Aorta (tissue), 5 donors: ENCODE measurements around the gene CDH23. TPM values are rescaled to one million over a fixed set of nuclear protein-coding genes. Genes with fewer than 3 reads are reported as not detected.
A peak's percentile ranks its signal among the peaks of the same experiment; 100 is the strongest.

Source experiments
- ATAC-seq: fragments of 200-7000 bp; cut with Tn5 transposase; one replicate; pipeline ENCODE4 v1.9.1; 2022; ENCODE audit warnings: moderate library complexity; ENCODE audit not compliant: low FRiP score
- DNase-seq, 2 donors: peaks; one replicate each; pipeline ENCODE4 v3.0.0-alpha.2; 2020
- H3K27ac ChIP-seq, 2 donors: one replicate each; pipeline ENCODE4 v1.5.1; 2013; ENCODE audit warnings: low read length in 2 of 2, mild to moderate bottlenecking in 2 of 2, moderate library complexity in 2 of 2, control low read depth in 1 of 2, inconsistent platforms in 1 of 2, low read depth in 1 of 2
- H3K27me3 ChIP-seq, 2 donors: one replicate each; pipeline ENCODE4 v1.6.1; 2013; ENCODE audit warnings: control low read depth in 1 of 2, low read length in 1 of 2, mild to moderate bottlenecking in 1 of 2, moderate library complexity in 1 of 2; ENCODE audit not compliant: insufficient read depth in 2 of 2, control insufficient read depth in 1 of 2
- H3K36me3 ChIP-seq, 2 donors: one replicate each; pipeline ENCODE4 v1.6.1; 2013; ENCODE audit warnings: control low read depth in 1 of 2, low read length in 1 of 2, mild to moderate bottlenecking in 1 of 2; ENCODE audit not compliant: insufficient read depth in 2 of 2, control insufficient read depth in 1 of 2
- H3K4me1 ChIP-seq, 2 donors: one replicate each; pipeline ENCODE4 v1.6.1; 2013; ENCODE audit warnings: low read length in 2 of 2, control low read depth in 1 of 2, mild to moderate bottlenecking in 1 of 2, moderate library complexity in 1 of 2; ENCODE audit not compliant: insufficient read depth in 2 of 2, control insufficient read depth in 1 of 2
- H3K4me3 ChIP-seq, 2 donors: one replicate each; pipeline ENCODE4 v1.5.1; 2013; ENCODE audit warnings: low read length in 2 of 2, control low read depth in 1 of 2, mild to moderate bottlenecking in 1 of 2
- H3K9me3 ChIP-seq: one replicate; pipeline ENCODE4 v1.6.1; 2013; ENCODE audit warnings: mild to moderate bottlenecking, low read length; ENCODE audit not compliant: control insufficient read depth
- WGBS, 2 donors: extraction: QIAGEN DNeasy Blood & Tissue Kit; methylation state at CpG; one replicate each; pipeline ENCODE4 v1.1.7; 2013; 5-methylcytosine and 5-hydroxymethylcytosine counted together
- intact Hi-C, 2 donors: fragments of 100-400 bp; cut with DNase I; formaldehyde crosslinking; loops; one replicate each; pipeline versions ENCODE4 v1.14.2 to v1.15.0; 2022
- polyA plus RNA-seq, 2 donors: library from polyadenylated mRNA; stranded (reverse); fragments of 200-250 nt; gene quantifications; one replicate each; pipeline ENCODE4 v1.2.3, GENCODE V29; 2013
- total RNA-seq, 2 donors: library from RNA; stranded (reverse); fragmentation: NEBNext Ultra II Directional; extraction: Animal tissue kit (Norgen Biotek cat#: 25700); gene quantifications; one replicate each; pipeline ENCODE4 v1.2.1, GENCODE V29; 2021
- donor health status: healthy with polysubstance abuse.
- donor health status: Bipolar disorder and iron deficiency.
- donor health status: DM: no; HTN: no; CAD: no.
- donor health status: DM: no; HTN: no; CAD: no.
- donor health status: DM: yes; HTN: yes; CAD: no.

Gene CDH23
- total and polyA plus RNA-seq, 4 donors, result 0.50 to 16.6 (median 7.3) TPM

- intact Hi-C loops, result no loop called here
- Histone ChIP-seq H3K27me3 (no peaks in the 10 kb centered on the region), H3K4me3 (no peak overlapping the region), H3K4me1 (no peaks in the 10 kb centered on the region), H3K27ac (no peak overlapping the region), H3K36me3 (no peaks in the 10 kb centered on the region), H3K9me3 (no peaks in the 10 kb centered on the region)
- WGBS, 2 donors, result 74 to 82% methylated on average over 5 of the region's 5 CpGs
- ATAC-seq, result no peak
- DNase-seq, result no peak
These were observed 290.4 kb downstream of the CDH23 start for GRCh38 chr10:71687077-71687476.

- ATAC-seq, result no peak
- no peaks in the 10 kb centered on the region for H3K9me3 ChIP-seq
- H3K4me1 ChIP-seq, result no peaks in the 10 kb centered on the region
- H3K27ac ChIP-seq, result no peak overlapping the region
- intact Hi-C loops, result no loop called here
- 84 to 88% methylated on average over 9 of the region's 9 CpGs for WGBS, 2 donors
- H3K4me3 ChIP-seq, result no peak overlapping the region
- DNase-seq, result no peak
- no peaks in the 10 kb centered on the region for H3K36me3 ChIP-seq
- H3K27me3 ChIP-seq, result no peaks in the 10 kb centered on the region
These were observed 290.8 kb downstream of the CDH23 start for GRCh38 chr10:71687480-71687879.

GRCh38 chr10:71688256-71688655, 291.5 kb downstream of the CDH23 start:
- H3K36me3 ChIP-seq, result no peaks in the 10 kb centered on the region
- ATAC-seq (no peak), DNase-seq (no peak)
- WGBS, 2 donors, result 86 to 94% methylated on average over 3 of the region's 3 CpGs
- no peaks in the 10 kb centered on the region for H3K9me3 ChIP-seq
- no peak overlapping the region for H3K27ac ChIP-seq
- H3K4me1 ChIP-seq, result no peaks in the 10 kb centered on the region
- no peaks in the 10 kb centered on the region for H3K27me3 ChIP-seq
- H3K4me3 ChIP-seq, result no peak overlapping the region
- intact Hi-C loops, result no loop called here

GRCh38 chr10:71690094-71690720, 293.5 kb downstream of the CDH23 start:
- no peaks in the 10 kb centered on the region for H3K4me1 ChIP-seq
- no peaks in the 10 kb centered on the region for H3K36me3 ChIP-seq
- no peak for DNase-seq
- no peaks in the 10 kb centered on the region for H3K9me3 ChIP-seq
- no peaks in the 10 kb centered on the region for H3K27me3 ChIP-seq
- intact Hi-C loops, result no loop called here
- no peak overlapping the region for H3K27ac ChIP-seq
- H3K4me3 ChIP-seq, result no peak overlapping the region
- no peak for ATAC-seq
- 90 to 92% methylated on average over 12 to 13 of the region's 13 CpGs for WGBS, 2 donors

GRCh38 chr10:71691405-71691804, 294.7 kb downstream of the CDH23 start:
- H3K27ac ChIP-seq, result no peak overlapping the region
- H3K36me3 ChIP-seq, result no peaks in the 10 kb centered on the region
- 96 to 100% methylated on average over 2 of the region's 2 CpGs for WGBS, 2 donors
- H3K4me3 ChIP-seq, result no peak overlapping the region
- ATAC-seq (no peak), DNase-seq (no peak)
- H3K4me1 ChIP-seq, result no peaks in the 10 kb centered on the region
- no peaks in the 10 kb centered on the region for H3K27me3 ChIP-seq
- H3K9me3 ChIP-seq, result no peaks in the 10 kb centered on the region
- intact Hi-C loops, result no loop called here

GRCh38 chr10:71692598-71693306, 296.0 kb downstream of the CDH23 start:
- WGBS, 2 donors, result 81 to 83% methylated on average over 7 of the region's 7 CpGs
- no peak for DNase-seq
- no peak overlapping the region for H3K27ac ChIP-seq
- H3K36me3 ChIP-seq, result no peaks in the 10 kb centered on the region
- H3K9me3 ChIP-seq, result no peaks in the 10 kb centered on the region
- no peaks in the 10 kb centered on the region for H3K27me3 ChIP-seq
- no peak overlapping the region for H3K4me3 ChIP-seq
- H3K4me1 ChIP-seq, result no peaks in the 10 kb centered on the region
- no peak for ATAC-seq
- intact Hi-C loops, result no loop called here

- ATAC-seq (no peak), DNase-seq (no peak)
- WGBS, 2 donors, result 64% methylated on average over 5 of the region's 5 CpGs
- no peak overlapping the region for H3K27ac ChIP-seq
- H3K4me3 ChIP-seq, result no peak overlapping the region
- intact Hi-C loops, result no loop called here
- H3K36me3 ChIP-seq, result no peaks in the 10 kb centered on the region
- H3K9me3 ChIP-seq, result no peaks in the 10 kb centered on the region
- no peaks in the 10 kb centered on the region for H3K27me3 ChIP-seq
- no peaks in the 10 kb centered on the region for H3K4me1 ChIP-seq
These were observed 296.7 kb downstream of the CDH23 start for GRCh38 chr10:71693377-71693776.

GRCh38 chr10:71694039-71694501, 297.4 kb downstream of the CDH23 start:
- intact Hi-C loops, result no loop called here
- H3K4me1 ChIP-seq, result no peaks in the 10 kb centered on the region
- WGBS, 2 donors, result 87 to 90% methylated on average over 18 of the region's 18 CpGs
- ATAC-seq (no peak), DNase-seq (no peak)
- H3K27me3 ChIP-seq, result no peaks in the 10 kb centered on the region
- no peak overlapping the region for H3K27ac ChIP-seq
- H3K36me3 ChIP-seq, result no peaks in the 10 kb centered on the region
- no peak overlapping the region for H3K4me3 ChIP-seq
- H3K9me3 ChIP-seq, result no peaks in the 10 kb centered on the region

GRCh38 chr10:71694567-71694968, 297.8 kb downstream of the CDH23 start:
- Histone ChIP-seq H3K9me3 (no peaks in the 10 kb centered on the region), H3K4me1 (no peaks in the 10 kb centered on the region), H3K36me3 (no peaks in the 10 kb centered on the region), H3K27me3 (no peaks in the 10 kb centered on the region), H3K27ac (no peak overlapping the region), H3K4me3 (no peak overlapping the region)
- DNase-seq (peak in 1 of 2 donors; percentile 80), ATAC-seq (no peak)
- WGBS, 2 donors, result 84 to 87% methylated on average over 10 of the region's 10 CpGs
- intact Hi-C loops, result no loop called here
